DMS53 treated with DMSO at 0.1 percent for 48 hours (cell line): ENCODE data around the gene TTLL4.

Source experiments
- DNase-seq: peaks from one replicate; lab custom pipeline; 2025; ENCODE audit not compliant: unreplicated experiment; lab: John Stamatoyannopoulos, UW

The TTLL4 gene

GRCh38 chr2:218716070-218716469 is 5.4 kb downstream of the TTLL4 start:
- no peak for DNase-seq

DNA sequence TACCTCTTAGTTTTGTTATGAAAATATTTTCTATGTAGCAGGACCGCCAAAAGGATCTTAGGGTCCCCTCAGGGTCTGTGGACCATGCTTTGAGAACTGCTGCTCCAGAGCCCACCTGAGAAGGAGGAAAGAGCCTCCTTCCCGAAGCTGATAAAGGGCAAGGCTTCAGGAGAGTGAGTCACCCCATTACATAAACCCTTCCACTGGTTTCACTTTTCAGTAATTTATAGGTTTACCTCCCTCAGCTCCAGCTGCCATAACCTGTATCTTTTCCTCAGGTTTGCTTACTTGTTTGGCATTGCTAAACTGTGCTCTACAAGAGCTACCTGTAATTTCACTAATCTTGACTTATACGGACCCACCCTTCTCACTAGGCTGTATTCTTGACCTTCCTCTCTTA is 6.6 kb downstream of the TTLL4 start:
- DNase-seq, result no peak

GRCh38 chr2:218718058-218718457 is 7.4 kb downstream of the TTLL4 start:
- DNase-seq, result no peak

GRCh38 chr2:218719457-218719856 is 8.8 kb downstream of the TTLL4 start:
- no peak for DNase-seq

DNA sequence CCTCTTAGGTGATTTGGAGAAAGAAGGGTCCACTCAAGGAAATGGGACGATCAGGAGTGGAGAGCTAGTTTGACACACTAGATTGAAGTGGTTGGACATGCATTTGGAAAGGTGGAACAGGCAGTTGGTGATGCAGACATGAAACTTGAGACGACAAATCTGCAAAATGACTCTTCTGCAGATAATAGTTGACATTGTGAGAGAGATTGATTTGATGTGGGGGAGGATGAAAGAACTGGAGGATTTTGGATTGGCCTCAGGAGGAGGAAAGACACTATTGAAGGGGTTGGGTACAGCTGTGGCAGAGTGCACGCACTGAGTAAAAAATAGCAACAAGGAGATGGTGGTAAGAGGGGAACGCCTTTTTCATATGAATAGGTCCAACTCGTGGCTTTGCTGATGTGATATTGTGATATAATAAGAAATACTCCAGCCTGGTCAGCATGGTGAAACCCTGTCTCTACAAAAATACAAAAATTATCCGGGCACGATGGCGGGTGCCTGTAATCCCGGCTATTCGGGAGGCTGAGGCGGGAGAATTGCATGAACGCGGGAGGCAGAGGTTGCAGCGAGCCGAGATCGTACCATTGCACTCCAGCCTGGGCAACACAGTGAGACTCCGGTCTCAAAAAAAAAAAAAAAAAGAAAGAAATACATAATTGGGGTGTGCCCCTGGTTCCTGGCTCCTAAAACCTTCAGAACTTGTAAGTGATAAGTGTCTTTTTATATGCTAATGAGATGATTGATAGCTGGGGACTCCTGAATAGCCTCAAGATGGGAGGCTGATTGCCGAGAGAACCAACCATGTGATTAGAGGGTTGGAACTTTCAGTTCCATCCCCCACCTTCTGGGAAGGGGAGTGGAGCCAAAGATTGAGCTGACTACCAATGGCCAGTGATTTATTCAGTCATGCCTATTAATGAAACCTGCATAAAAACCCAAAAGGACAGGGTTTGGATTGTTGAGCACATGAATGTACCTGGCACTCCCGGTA is 9.7 kb downstream of the TTLL4 start:
- DNase-seq, result no peak

DNA sequence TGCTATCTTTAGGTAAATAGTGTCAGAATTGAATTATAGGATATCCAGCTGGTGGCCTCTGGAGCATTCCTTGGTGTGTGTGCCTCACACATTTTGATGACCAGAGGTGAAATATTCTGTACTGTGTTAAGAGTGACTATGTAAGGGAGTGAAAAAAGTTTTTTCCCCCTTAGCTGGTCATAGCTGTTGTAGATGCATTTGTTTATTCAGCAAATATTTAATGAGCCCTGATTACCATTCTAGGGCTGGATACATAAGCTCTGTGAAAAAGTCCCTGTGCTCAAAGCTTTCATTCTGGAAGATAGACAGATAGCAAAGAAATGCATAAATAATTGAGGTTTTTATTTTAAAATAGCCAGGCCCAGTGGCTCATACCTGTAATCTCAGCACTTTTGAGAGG is 10.9 kb downstream of the TTLL4 start:
- no peak for DNase-seq

DNA sequence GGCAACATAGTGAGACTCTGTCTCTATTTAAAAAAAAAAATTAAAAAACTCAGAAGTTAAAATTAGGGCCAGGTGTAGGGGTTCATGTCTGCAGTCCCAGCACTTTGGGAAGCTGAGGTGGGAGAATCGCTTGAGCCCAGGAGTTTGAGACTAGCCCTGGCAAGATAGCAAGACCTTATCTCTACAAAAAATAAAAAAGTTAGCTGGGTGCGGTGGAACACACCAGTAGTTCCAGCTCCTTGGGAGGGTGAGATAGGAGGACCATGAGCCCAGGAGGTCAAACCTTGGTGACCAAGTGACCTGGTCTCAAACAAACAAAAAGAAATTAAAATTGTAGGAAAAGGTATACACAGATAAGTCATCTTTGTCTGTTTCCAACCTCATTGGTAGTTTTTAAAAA is 11.3 kb downstream of the TTLL4 start:
- no peak for DNase-seq

DNA sequence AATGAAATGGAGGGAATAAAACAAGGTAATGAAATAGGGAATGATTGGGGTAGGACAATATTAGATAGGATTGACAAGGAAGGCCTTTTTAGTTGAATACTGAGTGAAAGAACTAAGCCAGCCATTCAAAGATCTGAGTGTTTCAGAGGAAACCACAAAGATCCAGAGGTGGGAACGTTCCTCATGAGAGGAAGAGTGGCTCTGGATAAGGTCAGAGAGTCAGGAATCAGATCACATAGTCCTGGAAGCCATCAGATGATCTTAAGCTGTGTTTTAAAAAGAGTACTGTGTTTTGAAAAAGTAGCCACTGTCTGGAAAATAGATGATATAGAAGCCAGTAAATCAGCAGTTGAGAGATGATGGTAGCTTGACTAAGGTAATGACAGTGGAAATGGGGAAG is 11.8 kb downstream of the TTLL4 start:
- DNase-seq, result no peak

- DNase-seq, result no peak
Observed at GRCh38 chr2:218722876-218723785, 12.5 kb downstream of the TTLL4 start.

DNA sequence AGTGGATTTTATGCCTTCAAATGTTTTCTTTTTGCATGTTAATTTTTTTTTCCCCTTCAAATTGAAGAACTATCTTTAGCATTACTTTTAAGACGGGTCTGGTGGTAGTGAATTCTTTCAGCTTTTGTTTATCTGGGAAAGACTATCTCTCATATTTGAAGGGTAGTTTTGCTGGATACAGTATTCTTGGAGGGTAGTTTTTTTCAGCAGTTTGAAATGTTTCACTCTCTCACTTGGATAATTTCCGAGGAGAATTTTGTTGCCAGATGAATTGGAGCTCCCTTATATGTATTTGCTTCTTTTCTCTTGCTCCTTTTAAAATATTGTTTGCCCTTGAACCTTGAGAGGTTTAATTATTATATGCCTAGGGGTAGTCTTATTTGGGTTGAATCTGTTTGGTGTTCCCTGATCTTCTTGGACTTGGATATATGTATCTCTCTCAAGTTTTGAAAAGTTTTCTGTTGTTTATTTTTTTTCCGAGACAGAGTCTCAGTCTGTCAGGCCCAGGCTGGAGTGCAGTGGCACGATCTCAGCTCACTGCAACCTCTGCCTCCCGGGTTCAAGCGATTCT is 15.5 kb downstream of the TTLL4 start:
- DNase-seq, result no peak

GRCh38 chr2:218727502-218728165 is 17.0 kb downstream of the TTLL4 start:
- DNase-seq, result peak; percentile 47

DNA sequence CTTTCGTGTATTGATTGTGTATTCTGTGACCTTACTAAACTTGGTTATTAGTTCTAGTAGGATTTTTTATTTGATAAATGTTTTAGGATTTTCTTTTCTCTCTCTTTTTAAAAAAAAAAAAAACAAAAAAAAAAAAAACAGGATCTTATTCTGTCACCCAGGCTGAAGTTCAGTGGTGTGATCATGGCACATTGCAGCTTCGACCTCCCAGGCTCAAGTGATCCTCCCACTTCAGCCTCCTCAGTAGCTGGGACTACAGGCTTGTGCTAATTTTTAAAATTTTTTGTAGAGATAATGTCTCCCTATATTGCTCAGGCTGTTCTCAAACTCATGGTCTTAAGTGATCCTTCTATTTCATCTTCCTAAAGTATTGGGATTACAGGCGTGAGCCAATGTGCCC is 19.0 kb downstream of the TTLL4 start:
- DNase-seq, result no peak

- DNase-seq, result no peak
Observed at GRCh38 chr2:218732052-218732760, 21.6 kb downstream of the TTLL4 start.

- DNase-seq, result no peak
Observed at GRCh38 chr2:218732761-218733158, 22.1 kb downstream of the TTLL4 start.

DNA sequence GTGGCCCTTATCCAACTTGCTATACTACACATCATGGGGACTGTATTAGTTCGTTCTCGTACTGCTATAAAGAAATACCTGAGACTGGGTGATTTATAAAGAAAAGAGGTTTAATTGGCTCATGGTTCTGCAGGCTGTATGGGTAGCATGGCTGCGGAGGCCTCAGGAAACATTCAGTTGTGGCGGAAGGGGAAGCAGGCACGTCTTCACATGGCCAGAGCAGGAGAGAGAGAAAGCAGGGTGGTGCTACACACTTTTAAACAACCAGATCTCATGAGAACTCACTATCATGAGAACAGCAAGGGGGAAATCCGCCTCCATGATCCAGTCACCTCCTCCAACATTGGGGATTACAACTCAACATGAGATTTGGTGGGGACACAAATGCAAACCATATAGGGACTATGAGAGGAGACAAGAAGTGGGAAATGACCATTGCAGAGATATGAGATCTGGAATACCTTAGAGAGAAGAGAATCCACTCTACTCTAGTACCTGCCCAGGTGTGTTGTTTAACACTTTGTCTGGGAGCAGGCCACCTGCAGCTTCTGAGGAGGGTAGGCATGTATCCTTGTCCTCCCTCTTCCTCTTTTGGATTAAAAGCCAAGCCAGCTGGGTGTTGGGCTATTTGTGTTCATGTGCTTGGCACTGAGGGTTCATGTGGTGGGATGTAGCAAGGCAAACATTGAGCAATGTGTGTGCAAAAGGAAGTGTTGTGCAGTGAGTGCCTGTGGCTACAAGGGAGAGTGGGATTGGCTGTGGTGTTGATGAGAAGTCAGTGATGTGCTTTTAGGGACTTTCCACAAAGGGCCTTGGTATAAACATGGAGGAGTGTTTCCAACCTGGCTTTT is 22.8 kb downstream of the TTLL4 start:
- no peak for DNase-seq

DNA sequence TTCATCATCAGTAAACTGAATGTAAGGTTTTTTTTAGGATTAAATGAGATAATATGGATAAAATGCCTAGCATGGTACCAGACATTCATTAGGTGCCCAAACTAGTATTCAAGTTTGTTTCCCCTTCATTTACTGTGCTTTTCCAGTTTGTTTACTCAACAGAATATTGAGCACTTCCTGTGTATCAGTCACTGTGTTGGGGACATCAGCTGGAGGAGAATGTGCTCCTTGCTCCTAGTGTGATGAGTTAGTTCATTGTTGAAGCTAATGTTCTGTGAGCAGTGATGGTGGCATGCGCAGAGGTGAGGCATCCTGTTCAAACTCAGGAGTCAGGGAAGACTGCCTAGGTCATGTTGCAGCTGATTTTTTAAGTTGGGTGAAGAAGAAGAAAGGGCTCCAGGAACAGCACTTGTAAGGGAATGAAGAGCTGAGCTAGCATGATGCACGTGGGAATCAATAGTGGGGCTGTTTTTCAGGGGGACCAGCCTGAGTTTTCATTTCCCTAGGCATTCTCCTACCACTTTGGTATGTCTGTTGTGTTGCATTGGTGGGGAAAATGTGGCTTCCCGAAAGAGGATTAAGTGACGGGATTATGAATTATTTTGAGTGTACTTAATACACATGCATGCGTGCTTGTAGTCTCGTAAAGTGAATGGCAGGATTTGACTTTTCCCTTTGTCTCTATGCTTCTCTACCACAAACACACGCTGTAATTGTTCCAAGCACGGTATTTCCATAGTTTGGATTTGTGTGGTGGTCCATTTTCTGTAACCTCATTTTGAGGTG is 23.7 kb downstream of the TTLL4 start:
- no peak for DNase-seq

- no peak for DNase-seq
Observed at GRCh38 chr2:218736531-218736930, 25.9 kb downstream of the TTLL4 start.

DNA sequence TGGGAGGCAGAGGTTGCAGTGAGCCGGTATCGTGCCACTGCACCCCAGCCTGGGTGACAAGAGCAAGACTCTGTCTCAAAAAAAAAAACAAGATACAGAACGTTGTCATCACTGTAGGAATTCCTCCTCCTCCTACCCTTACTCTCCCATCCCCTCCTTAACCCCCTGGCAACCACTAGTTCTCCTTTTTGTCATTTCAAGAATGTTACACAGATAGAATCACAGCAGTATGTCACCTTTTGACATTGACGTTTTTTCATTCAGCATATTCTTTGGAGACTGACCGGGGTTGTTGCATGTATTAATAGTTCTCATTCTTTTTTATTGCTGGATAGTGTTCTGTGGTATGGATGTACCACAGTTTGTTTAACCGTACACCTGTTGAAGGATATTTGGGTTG is 32.4 kb downstream of the TTLL4 start:
- no peak for DNase-seq

DNA sequence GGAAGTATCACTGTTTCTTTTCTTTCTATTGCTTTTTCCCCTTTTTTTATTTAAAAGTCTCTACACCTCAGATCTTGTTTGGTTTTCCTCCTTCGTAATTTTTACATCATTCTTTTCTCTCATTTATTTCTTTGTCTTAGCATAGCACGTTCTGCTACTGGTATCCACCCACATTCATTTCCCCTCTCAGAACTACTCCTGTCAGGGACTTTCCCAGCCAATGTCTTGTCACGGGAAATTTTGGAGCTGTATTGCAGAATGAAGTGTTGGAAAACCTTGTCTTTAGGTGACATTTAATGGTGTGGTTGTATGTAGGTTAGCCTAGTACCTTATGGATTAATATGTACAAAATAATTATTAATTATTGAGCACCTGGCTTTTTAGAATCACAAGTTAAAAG is 34.0 kb downstream of the TTLL4 start:
- DNase-seq, result no peak
